ENCODE measurements around the gene HNRNPCL1.
"Not testable (repeated sequence)": the region's sequence is repeated elsewhere in the genome, so short reads cannot be mapped to it uniquely, and the experiment has no call there.

Gene HNRNPCL1

DNA sequence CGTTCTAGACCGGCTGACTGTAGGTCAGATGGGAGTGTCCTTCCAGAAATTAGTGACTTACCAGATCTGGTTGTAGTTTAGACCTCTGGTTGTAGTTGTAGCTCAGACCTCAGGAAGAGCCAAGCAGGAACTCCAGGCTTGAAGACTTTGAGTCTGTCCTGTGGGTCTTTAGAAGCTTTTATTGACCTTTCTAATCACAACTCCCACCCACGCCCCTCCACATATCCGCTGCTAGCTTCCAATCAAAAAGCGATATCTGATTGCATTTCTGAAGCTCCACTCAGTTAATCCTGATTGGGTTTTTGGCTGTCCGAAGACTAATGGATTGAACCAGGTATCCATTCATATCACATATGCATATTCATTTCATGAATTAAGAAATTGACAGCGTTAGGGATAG lies at the start of gene HNRNPCL1:
HNRNPCL1 (minus strand) TSS at position 101 of the 400 bp plus-strand sequence. CDS start 431 bp downstream, outside the sequence.
- not testable (repeated sequence) for H3K36me3 Mint-ChIP-seq (ENCODE audit: low read depth); H3K4me1 Mint-ChIP-seq; H3K27ac Mint-ChIP-seq; ATAC-seq; H3K27me3 Mint-ChIP-seq; H3K4me3 Mint-ChIP-seq; H3K9me3 Mint-ChIP-seq; DNase-seq

DNA sequence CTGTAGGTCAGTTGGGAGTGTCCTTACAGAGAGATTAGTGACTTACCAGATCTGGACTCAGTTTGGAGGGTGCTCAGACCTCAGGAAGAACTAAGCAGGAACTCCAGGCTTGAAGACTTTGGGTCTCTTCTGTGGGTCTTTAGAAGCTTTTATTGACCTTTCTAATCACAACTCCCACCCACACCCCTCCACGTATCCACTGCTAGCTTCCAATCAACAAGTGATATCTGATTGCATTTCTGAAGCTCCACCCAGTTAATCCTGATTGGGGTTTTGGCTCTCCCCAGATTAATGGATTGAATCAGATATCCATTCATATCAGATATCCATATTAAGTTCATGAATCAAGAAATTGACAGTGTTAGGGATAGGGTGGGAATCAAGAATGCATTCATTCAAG lies 49.6 kb upstream of the HNRNPCL1 start, which contains the start of gene PRAMEF10:
PRAMEF10 (minus strand) TSS at position 101 of the 400 bp plus-strand sequence. CDS start 2,423 bp downstream, outside the sequence.
- H3K4me3 Mint-ChIP-seq; H3K36me3 Mint-ChIP-seq (ENCODE audit: low read depth); DNase-seq; H3K4me1 Mint-ChIP-seq; H3K27ac Mint-ChIP-seq; H3K9me3 Mint-ChIP-seq; ATAC-seq; H3K27me3 Mint-ChIP-seq: not testable (repeated sequence)

DNA sequence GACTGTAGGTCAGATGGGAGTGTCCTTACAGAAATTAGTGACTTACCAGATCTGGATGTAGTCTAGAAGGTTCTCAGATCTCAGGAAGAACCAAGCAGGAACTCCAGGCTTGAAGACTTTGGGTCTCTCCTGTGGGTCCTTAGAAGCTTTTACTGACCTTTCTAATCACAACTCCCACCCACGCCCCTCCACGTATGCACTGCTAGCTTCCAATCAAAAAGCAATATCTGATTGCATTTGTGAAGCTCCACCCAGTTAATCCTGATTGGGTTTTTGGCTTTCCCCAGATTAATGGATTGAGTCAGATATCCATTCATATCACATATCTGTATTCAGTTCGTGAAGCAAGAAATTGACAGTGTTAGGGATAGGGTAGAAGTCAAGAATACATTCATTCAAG lies 37.6 kb upstream of the HNRNPCL1 start, which contains the start of gene PRAMEF4:
PRAMEF4 (minus strand) TSS at position 101 of the 400 bp plus-strand sequence. CDS start 2,807 bp downstream, outside the sequence.
- not testable (repeated sequence) for H3K36me3 Mint-ChIP-seq (ENCODE audit: low read depth); DNase-seq; ATAC-seq; H3K4me1 Mint-ChIP-seq; H3K27me3 Mint-ChIP-seq; H3K9me3 Mint-ChIP-seq; H3K4me3 Mint-ChIP-seq; H3K27ac Mint-ChIP-seq

DNA sequence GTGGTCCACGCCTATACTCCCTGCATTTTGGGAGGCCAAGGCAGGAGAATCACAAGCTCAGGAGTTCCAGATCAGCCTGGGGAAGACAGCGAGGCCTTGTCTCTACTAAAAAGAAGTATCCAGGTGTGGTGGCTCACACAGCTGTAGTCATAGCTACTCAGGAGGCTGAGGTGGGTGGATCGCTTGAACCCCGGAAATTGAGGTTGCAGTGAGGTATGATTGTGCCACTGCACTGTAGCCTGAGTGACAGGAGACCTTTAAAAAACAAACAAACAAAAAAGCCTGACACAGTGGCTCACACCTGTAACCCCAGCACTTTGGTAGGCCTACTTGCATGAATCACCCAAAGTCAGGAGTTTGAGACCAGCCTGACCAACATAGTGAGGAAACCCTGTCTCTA lies 29.9 kb upstream of the HNRNPCL1 start:
- not testable (repeated sequence) for DNase-seq; H3K36me3 Mint-ChIP-seq (ENCODE audit: low read depth); H3K9me3 Mint-ChIP-seq; H3K27me3 Mint-ChIP-seq; H3K4me1 Mint-ChIP-seq; H3K4me3 Mint-ChIP-seq; ATAC-seq; H3K27ac Mint-ChIP-seq

DNA sequence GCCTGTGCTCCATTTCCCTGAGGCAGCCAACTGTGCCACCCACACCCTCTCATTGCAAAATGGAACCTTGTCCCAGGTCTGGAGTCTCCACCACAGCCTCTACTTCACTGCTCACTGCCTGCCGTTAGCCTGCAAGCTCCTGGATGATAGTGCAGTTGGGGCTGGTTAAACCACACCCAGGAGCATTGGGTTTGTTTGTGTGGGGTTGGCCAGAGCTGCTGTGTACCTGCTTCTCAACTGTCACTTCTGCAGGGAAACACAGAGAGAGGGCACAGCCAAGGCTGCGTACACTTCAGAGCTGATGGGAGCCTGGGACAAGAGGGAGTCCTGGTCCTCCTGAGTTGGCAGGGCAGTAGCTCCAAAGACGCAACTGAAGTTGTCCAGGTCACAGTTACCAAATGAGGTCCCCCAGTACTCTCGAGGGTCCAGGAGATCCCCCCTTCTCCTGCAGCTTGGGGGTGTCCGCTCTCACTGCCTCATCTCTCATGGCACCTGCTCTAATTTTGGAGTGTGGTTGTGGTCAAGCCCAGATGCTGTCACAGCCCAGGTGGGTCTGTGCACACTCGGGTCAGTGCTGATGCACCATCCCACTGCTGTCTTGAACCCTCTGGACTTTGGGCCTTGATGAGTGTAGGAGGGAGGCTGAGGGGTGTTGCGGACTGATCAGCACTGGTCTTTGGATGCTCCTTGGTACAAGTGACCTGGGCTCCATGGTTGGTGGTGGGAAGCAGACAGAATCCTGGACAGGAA lies 14.8 kb upstream of the HNRNPCL1 start:
- not testable (repeated sequence) for H3K36me3 Mint-ChIP-seq (ENCODE audit: low read depth); DNase-seq; H3K27me3 Mint-ChIP-seq; ATAC-seq; H3K9me3 Mint-ChIP-seq; H3K27ac Mint-ChIP-seq; H3K4me3 Mint-ChIP-seq; H3K4me1 Mint-ChIP-seq

- H3K36me3 Mint-ChIP-seq (ENCODE audit: low read depth); H3K4me1 Mint-ChIP-seq; H3K9me3 Mint-ChIP-seq; DNase-seq; H3K27ac Mint-ChIP-seq; H3K27me3 Mint-ChIP-seq; ATAC-seq; H3K4me3 Mint-ChIP-seq: not testable (repeated sequence)
These were observed 8.3 kb upstream of the HNRNPCL1 start, which contains the start of gene PRAMEF2 for GRCh38 chr1:12856786-12857185. Gene PRAMEF2, plus strand, starts transcription at chr1:12857086. Its CDS starts 1,924 bp downstream, at chr1:12859010.

DNA sequence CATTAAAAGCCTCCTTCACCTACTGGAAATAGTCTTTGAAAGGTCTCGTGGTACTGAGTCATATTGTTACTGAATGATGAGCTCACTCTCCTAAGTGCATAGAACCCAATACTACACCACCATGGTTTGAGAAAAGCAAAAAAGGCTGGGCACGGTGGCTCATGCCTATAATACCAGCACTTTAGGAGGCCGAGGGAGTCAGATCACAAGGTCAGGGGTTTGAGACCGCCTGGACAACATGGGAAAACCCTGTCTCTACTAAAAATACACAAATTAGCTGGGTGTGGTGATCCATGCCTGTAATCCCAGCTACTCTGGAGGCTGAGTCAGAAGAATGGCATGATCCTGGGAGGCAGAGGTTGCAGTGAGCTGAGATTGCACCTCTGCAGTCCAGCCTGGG lies 3.3 kb upstream of the HNRNPCL1 start:
- Mint-ChIP-seq H3K4me3 (no peak overlapping the region), H3K9me3 (no peaks in the 10 kb centered on the region), H3K36me3 (ENCODE audit: low read depth) (no peaks in the 10 kb centered on the region), H3K27me3 (peaks cover 6% of the 10 kb centered on the region), H3K4me1 (no peaks in the 10 kb centered on the region), H3K27ac (no peak overlapping the region)
- DNase-seq (no peak), ATAC-seq (no peak)

DNA sequence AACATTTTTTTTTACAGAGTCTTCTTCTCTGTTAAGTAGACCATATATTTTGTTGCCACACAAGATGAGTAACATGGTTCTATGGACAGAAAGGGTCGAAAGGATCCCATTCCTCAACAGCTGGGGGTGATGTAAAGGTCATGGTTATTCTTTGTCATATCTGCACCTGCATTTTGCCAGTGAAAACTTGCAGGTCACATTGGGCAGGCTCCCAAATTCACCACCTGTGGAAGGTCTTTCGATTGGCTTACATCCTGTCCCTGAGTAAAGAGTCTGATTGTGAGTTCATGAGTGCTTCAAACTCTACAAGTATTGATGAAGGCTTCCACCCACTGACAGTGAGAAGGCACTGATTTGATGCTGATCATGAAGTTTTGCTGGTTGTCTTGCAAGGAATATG lies 15.3 kb downstream of the HNRNPCL1 start:
- H3K27me3 Mint-ChIP-seq; H3K9me3 Mint-ChIP-seq; DNase-seq; H3K27ac Mint-ChIP-seq; H3K4me1 Mint-ChIP-seq; ATAC-seq; H3K4me3 Mint-ChIP-seq; H3K36me3 Mint-ChIP-seq (ENCODE audit: low read depth): not testable (repeated sequence)

DNA sequence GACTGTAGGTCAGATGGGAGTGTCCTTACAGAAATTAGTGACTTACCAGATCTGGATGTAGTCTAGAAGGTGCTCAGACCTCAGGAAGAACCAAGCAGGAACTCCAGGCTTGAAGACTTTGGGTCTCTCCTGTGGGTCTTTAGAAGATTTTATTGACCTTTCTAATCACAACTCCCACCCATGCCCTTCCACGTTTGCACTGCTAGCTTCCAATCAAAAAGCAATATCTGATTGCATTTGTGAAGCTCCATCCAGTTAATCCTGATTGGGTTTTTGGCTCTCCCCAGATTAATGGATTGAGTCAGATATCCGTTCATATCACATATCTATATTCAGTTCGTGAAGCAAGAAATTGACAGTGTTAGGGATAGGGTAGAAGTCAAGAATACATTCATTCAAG lies 17.2 kb downstream of the HNRNPCL1 start, which contains the start of gene PRAMEF11:
PRAMEF11 (minus strand) TSS at position 101 of the 400 bp plus-strand sequence. CDS start 2,621 bp downstream, outside the sequence.
- not testable (repeated sequence) for H3K4me3 Mint-ChIP-seq; ATAC-seq; DNase-seq; H3K9me3 Mint-ChIP-seq; H3K27ac Mint-ChIP-seq; H3K36me3 Mint-ChIP-seq (ENCODE audit: low read depth); H3K27me3 Mint-ChIP-seq; H3K4me1 Mint-ChIP-seq

DNA sequence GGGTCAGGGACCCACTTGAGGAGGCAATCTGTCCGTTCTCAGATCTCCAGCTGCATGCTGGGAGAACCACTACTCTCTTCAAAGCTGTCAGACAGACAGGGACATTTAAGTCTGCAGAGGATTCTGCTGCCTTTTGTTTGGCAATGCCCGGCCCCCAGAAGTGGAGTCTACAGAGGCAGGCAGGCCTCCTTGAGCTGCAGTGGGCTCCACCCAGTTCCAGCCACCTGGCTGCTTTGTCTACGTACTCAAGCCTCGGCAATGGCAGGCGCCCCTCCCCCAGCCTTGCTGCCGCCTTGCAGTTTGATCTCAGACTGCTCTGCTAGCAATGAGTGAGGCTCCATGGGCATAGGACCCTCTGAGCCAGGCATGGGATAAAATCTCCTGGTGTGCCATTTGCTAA lies 29.5 kb downstream of the HNRNPCL1 start:
- DNase-seq; H3K36me3 Mint-ChIP-seq (ENCODE audit: low read depth); H3K27ac Mint-ChIP-seq; H3K4me3 Mint-ChIP-seq; ATAC-seq; H3K4me1 Mint-ChIP-seq; H3K9me3 Mint-ChIP-seq: not testable (repeated sequence)
- peaks cover 21% of the 10 kb centered on the region for H3K27me3 Mint-ChIP-seq

- H3K4me3 Mint-ChIP-seq, result no peak overlapping the region
- no peaks in the 10 kb centered on the region for H3K9me3 Mint-ChIP-seq
- no peak overlapping the region for H3K27ac Mint-ChIP-seq
- H3K36me3 Mint-ChIP-seq (ENCODE audit: low read depth), result no peaks in the 10 kb centered on the region
- H3K4me1 Mint-ChIP-seq, result no peaks in the 10 kb centered on the region
- ATAC-seq (no peak), DNase-seq (no peak)
- H3K27me3 Mint-ChIP-seq, result peaks cover 15% of the 10 kb centered on the region
These were observed 37.1 kb downstream of the HNRNPCL1 start for GRCh38 chr1:12811409-12811784.

DNA sequence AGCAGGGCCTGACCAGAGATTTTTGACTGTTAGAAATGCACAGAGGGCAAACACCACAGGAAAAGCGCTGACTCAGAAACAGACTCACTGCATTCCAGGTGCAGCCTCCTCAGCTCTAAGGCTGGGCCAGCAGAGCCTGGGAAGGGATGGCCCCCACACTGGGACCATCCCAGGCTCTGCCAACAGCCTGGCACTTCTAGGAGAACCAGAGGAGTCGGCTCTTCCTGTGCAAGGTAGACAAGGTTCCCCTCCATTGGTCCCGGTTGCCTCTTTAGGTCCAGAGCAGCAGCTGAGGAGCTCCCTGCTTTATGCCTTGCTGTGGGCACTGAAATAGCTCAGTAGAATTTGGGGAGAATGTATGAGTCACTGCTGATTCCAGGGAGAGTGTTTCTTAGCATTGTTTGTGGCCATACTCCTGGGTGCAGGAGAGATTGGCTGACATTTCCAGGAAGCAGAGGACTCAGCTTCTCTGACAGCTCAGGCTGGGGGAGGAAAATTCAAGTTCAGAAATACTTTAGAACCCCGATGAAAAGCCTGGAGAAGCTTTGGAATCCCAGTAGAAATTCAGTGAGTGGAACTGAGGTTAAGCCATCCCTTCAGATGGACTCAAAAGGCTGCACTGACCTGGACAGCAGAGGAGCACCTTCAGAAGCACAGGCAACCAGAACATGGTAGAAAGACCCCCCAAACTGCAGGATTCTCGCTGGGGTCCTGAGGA lies 37.7 kb downstream of the HNRNPCL1 start:
- H3K4me1 Mint-ChIP-seq, result no peaks in the 10 kb centered on the region
- ATAC-seq (no peak), DNase-seq (no peak)
- H3K36me3 Mint-ChIP-seq (ENCODE audit: low read depth), result no peaks in the 10 kb centered on the region
- H3K4me3 Mint-ChIP-seq, result no peak overlapping the region
- H3K27me3 Mint-ChIP-seq, result peaks cover 16% of the 10 kb centered on the region
- H3K9me3 Mint-ChIP-seq, result no peaks in the 10 kb centered on the region
- H3K27ac Mint-ChIP-seq, result no peak overlapping the region

- H3K27ac Mint-ChIP-seq, result no peak overlapping the region
- H3K9me3 Mint-ChIP-seq, result peaks cover 4% of the 10 kb centered on the region
- DNase-seq, result no peak
- no peaks in the 10 kb centered on the region for H3K36me3 Mint-ChIP-seq (ENCODE audit: low read depth)
- H3K4me3 Mint-ChIP-seq, result no peak overlapping the region
- H3K27me3 Mint-ChIP-seq, result peaks cover 16% of the 10 kb centered on the region
- ATAC-seq, result no peak
- no peaks in the 10 kb centered on the region for H3K4me1 Mint-ChIP-seq
These were observed 38.6 kb downstream of the HNRNPCL1 start for GRCh38 chr1:12809933-12810332.

- H3K4me1 Mint-ChIP-seq, result no peaks in the 10 kb centered on the region
- no peak overlapping the region for H3K27ac Mint-ChIP-seq
- DNase-seq (no peak), ATAC-seq (no peak)
- no peaks in the 10 kb centered on the region for H3K36me3 Mint-ChIP-seq (ENCODE audit: low read depth)
- H3K9me3 Mint-ChIP-seq, result peaks cover 2% of the 10 kb centered on the region
- H3K4me3 Mint-ChIP-seq, result no peak overlapping the region
- H3K27me3 Mint-ChIP-seq, result peaks cover 7% of the 10 kb centered on the region
These were observed 48.8 kb downstream of the HNRNPCL1 start for GRCh38 chr1:12799730-12800129.

DNA sequence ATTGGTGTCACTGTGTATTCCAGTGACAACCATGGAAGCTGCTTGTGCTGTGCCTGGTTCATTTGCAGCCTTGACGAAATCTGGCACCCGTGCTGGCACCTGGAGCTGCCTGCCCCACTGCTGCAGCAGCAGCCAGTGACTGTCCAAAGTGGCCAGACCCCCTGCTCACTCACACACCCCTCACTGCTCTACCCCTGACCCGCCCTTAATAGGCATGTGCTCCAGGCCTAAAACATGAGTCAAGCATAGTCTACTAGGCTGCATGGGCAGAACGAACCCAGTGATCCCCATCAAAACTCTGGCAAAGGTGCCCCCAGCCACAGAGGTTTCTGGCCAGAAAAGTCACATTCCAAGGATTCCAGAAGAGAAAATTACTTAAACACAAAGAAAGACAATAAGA lies 49.6 kb downstream of the HNRNPCL1 start:
- Mint-ChIP-seq H3K9me3 (no peaks in the 10 kb centered on the region), H3K4me3 (no peak overlapping the region), H3K27me3 (peaks cover 5% of the 10 kb centered on the region), H3K4me1 (no peaks in the 10 kb centered on the region), H3K27ac (no peak overlapping the region), H3K36me3 (ENCODE audit: low read depth) (no peaks in the 10 kb centered on the region)
- DNase-seq, result no peak
- ATAC-seq, result no peak

Data from activated naive CD8-positive, alpha-beta T cell treated with anti-CD3 and anti-CD28 coated beads, Interleukin-2, amount 50 U/mL, for 24 hours (primary cell).